SH-SY5Y (cell line): Measurements from ENCODE around the gene GOLGA8M.
"Not testable (repeated sequence)": the region's sequence is repeated elsewhere in the genome, so short reads cannot be mapped to it uniquely, and the experiment has no call there.

Experiments
- GATA2 ChIP-seq: IDR thresholded peaks from 2 replicates; pipeline ENCODE4 v1.6.1; 2011; ENCODE audit warnings: mild to moderate bottlenecking, low read depth, low read length
- GATA3 ChIP-seq: IDR thresholded peaks from 2 replicates; pipeline ENCODE4 v1.6.1; 2011; ENCODE audit warnings: low read depth, mild to moderate bottlenecking, low read length, moderate library complexity

Gene GOLGA8M, protein sequence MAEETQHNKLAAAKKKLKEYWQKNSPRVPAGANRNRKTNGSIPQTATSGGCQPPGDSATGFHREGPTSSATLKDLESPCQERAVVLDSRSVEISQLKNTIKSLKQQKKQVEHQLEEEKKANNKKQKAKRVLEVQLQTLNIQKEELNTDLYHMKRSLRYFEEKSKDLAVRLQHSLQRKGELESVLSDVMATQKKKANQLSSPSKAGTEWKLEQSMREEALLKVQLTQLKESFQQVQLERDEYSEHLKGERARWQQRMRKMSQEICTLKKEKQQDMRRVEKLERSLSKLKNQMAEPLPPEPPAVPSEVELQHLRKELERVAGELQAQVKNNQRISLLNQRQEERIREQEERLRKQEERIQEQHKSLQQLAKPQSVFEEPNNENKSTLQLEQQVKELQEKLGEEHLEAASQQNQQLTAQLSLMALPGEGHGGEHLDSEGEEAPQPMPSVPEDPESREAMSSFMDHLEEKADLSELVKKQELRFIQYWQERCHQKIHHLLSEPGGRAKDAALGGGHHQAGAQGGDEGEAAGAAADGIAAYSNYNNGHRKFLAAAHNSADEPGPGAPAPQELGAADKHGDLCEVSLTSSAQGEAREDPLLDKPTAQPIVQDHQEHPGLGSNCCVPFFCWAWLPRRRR

DNA sequence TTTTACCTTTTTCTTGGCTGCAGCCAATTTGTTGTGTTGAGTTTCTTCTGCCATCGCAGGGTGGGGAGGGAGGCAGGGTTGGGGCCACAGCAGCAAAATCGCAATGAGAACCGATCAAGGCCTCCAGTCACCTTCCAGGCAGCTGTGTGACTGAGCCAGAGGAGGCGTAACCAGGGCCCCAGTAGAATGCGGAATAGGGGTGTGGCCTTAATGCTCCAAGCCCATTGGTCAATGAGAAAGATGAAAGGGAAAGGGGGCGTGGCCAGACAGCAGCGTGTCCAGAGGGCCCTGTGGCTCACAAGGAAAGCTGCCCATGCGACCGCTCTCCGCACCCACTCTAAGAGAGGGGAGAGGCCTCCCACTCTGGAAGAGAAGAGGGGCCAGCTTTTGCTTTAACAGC lies at the start of gene GOLGA8M:
Gene GOLGA8M (minus strand): TSS at position 152 of the 400 bp plus-strand sequence. CDS start 98 bp downstream, at position 54.
- not testable (repeated sequence) for TF ChIP-seq GATA3, GATA2

DNA sequence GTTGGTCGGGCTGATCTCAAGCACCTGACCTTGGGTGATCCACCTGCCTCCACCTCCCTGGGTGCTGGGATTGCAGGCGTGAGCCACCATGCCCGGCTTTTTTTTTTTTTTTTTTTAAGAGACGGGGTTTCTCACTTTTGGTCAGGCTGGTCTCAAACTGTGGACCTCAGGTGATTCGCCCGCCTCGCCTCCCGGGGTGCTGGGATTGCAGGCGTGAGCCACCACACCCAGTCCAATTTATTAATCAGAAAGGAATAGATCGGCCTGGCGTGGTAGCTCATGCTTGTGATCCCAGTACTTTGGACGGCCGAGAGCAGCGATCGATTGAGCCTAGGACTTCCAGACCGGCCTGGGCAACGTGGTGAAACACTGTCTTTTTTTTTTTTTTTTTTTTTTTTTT lies 13.9 kb upstream of the GOLGA8M start:
- no peak for TF ChIP-seq GATA3
- no peak for TF ChIP-seq GATA2

DNA sequence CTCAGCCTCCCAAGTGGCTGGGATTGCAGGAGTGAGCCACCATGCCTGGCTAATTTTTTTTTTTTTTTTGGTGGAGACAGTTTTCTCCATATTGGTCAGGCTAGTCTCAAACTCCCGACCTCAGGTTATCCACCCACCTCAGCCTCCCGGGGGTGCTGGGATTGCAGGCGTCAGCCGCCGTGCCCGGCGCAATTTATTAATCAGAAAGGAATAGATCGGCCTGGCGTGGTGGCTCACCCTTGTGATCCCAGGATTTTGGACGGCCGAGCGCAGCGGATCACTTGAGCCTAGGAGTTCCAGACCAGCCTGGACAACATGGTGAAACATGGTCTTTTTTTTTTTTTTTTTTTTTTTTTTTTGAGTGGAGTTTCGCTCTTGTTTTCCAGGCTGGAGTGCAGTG lies 13.3 kb upstream of the GOLGA8M start:
- no peak for TF ChIP-seq GATA2
- no peak for TF ChIP-seq GATA3
